ENCODE measurements around the gene FGF10.

The FGF10 gene

DNA sequence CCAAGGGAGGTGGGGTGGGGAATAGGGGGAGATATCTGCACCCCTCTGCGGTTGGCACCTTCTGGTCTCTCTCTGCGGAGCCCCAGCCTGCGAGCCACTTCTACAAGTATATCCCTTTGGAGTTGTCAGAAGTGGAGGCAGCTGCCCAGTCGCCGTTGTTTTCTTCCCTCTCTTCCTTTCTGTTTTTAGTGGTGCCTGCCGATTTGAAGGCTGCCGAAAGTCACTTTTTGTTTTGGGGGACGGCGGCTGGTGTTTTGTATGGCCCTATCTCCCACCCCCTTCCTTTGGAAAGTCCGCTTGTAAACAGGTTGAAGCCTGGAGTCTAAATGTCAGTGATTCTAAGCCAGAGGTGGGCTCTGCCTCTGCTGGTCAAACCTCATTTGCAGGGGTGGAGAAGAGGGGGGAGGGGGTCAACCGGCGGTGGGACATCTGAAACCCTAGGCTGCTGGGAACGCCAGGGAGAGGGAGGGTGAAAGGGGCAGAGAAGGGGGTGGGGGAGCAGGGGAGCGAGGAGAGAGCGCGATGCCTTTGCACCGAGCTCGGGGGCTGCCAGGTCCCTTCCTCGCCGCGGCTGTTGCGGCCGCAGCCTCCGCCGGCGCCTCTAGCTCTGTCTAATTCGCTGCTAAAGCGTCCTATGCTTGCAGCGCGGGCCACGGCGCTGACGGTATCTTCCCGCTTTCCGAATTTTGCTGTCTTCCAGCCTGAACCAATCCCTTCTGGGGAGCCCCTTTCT, at the start of gene FGF10:
Gene FGF10, minus strand, starts transcription at position 331 of the 733 bp plus-strand sequence. CDS start 738 bp downstream, outside the sequence.
- DNase-seq (ENCODE audit: low read depth in 3 of 3), result no peak

DNA sequence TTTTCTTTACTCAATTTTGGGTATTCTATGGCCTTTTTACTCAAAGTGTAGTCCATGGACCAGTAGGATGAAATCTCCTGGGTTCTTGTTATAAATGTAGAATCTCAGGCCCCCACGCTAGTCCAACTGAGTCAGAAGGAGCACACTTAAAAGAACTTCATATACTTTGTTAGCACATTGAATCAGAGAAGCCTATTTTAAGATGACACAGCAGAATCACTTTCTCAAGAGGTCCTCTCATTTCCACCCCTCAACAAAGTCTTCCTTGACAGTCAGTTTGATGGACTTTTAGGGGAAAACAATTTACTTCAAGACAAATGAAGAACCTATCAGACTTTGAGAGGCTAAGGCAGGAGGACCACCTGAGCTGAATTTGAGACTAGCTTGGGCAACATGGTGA, 37.7 kb upstream of the FGF10 start:
- DNase-seq (ENCODE audit: low read depth in 3 of 3), result no peak

DNA sequence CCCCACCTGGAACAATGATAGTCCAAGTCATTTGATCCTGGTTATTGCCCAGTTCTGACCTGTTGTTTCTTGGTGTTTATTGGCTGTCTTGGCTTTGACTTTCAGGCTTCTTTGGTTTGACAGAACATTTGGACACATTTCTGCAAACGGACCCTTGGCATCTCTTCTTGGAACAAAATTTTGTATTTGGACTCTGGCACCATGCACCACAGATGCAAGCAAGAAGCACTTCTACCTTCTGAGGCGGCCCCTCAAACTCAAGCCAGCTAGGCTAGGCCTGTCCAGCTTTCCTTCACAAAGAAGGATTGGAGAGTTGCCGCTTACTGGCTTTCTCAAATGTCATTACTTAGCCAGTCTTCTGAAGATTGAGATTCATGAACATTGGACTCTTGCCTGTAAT, 23.1 kb upstream of the FGF10 start:
- no peak for DNase-seq (ENCODE audit: low read depth in 3 of 3)

DNA sequence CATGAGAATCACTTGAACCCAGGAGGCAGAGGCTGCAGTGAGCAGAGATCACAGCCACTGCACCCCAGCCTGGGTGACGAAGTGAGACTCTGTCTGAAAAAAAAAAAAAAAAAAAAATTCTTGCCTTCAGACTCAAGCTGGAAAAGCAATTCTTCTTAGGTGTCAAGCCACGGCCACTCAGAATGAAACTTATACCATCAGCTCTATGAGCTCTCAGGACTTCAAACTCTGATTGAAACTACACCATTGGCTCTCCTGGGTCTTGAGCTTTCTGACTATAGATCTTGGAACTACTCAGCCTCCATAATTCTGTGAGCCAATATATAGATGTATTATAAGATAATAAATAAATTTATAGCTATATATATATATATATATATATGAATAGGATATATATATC, 12.9 kb upstream of the FGF10 start:
- DNase-seq (ENCODE audit: low read depth in 3 of 3), result no peak

- no peak for DNase-seq (ENCODE audit: low read depth in 3 of 3)
Measured at GRCh38 chr5:44401611-44402010, 12.4 kb upstream of the FGF10 start.

GRCh38 chr5:44398382-44398781, 9.2 kb upstream of the FGF10 start:
- DNase-seq (ENCODE audit: low read depth in 3 of 3), result no peak

GRCh38 chr5:44396312-44396711, 7.1 kb upstream of the FGF10 start:
- DNase-seq (ENCODE audit: low read depth in 3 of 3), result no peak

DNA sequence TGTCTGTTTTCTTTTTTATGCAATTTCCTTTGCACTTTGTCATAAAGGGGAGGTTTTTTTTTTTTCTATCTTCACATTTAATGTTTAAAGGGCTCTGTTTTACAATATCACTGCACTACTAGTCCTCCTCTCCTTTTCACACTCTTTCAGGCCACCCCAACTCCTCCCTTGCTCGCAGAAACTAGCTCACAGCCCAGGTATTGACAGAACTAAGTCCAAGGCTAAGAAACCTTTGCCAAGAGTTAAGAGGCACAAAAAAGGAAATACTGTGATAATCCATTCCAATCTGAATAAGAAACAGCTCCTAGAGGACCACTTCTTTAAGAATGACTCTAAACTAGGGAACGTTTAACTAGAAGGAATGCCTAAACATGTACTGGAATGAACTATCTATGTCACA, 1.1 kb upstream of the FGF10 start:
- DNase-seq (ENCODE audit: low read depth in 3 of 3), result no peak

- no peak for DNase-seq (ENCODE audit: low read depth in 3 of 3)
Measured at GRCh38 chr5:44389823-44390143, 563 bp upstream of the FGF10 start.

- DNase-seq (ENCODE audit: low read depth in 3 of 3), result no peak
Measured at GRCh38 chr5:44388321-44389089, 715 bp downstream of the FGF10 start.

GRCh38 chr5:44387921-44388320, 1.3 kb downstream of the FGF10 start:
- DNase-seq (ENCODE audit: low read depth in 3 of 3), result no peak

DNA sequence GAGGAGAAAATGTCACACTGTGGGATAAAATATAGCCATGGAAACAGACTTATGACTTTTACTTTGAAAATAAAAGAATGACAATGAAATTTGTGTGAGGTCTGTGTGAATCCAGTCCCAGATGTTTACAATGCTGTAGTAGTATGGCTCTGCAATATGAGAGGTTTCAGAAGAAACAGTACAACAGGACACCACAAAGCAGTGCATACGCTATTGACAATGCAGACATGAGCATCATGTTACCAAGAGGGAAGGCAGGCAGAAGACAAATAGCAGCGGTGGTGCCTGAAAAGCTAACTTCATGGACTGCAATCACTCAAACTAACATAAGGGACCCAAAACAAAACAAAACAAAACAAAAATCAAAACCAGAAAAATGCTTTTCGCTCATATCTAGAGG, 1.8 kb downstream of the FGF10 start:
- no peak for DNase-seq (ENCODE audit: low read depth in 3 of 3)

GRCh38 chr5:44385291-44385900, 3.8 kb downstream of the FGF10 start:
- no peak for DNase-seq (ENCODE audit: low read depth in 3 of 3)

DNA sequence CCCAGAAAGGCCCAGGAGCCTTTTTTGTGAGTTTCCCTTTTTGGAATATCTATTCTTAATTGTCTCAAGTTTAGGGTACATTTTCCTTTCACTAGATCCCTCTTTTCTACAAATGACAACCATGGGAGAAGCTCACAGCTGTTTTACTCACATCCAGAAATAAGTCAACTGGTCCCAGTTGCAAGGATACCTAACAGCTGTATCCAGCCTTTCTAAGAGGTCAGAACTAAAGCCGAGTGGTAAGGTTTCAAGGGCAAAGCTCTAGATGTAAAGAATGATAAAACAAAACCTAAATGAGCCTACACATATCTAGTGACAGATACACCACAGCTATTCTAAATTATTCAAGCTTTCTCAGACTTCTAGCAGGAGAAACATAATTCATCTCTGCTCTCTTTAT, 4.4 kb downstream of the FGF10 start:
- no peak for DNase-seq (ENCODE audit: low read depth in 3 of 3)

DNA sequence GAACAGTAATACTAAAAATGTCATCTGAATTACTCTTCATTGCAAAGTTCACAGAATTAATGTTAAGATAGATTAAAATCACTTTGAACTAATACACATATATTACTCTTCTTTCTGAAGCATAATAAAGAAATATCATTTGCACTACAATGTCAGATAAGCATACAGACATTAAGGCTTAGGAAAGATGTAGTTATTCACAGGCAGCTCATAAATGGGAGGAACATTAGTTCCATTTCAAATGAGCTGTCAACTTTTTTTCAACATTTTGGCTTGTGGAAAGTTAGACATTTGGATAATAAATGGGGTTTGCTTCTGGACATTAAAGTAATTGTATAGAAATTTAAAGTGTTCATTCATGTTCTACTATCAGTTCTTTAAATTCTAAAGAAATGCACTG, 6.3 kb downstream of the FGF10 start:
- no peak for DNase-seq (ENCODE audit: low read depth in 3 of 3)

DNA sequence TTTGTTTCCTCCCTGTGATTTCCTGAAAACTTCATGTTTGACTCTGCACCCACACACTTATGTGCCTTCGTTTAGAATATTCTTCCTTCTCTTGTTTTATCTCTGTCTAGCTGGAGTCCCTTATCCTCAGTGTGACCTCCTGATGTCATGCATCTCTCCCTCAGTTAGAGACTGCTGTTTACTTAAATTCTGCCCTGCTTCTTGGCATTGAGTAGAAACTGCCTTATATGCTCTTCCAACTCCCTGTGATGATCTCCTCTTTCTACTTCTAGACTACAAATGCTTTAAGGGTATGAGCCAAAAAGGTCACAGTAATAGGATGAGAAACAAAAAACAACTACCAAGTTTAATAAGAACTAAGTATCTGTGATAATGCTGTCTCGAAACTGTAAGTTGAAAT, 12.2 kb downstream of the FGF10 start:
- DNase-seq (ENCODE audit: low read depth in 3 of 3), result no peak

- DNase-seq (ENCODE audit: low read depth in 3 of 3), result no peak
Measured at GRCh38 chr5:44372028-44372427, 17.2 kb downstream of the FGF10 start.

GRCh38 chr5:44367203-44367602, 22.0 kb downstream of the FGF10 start:
- no peak for DNase-seq (ENCODE audit: low read depth in 3 of 3)

DNA sequence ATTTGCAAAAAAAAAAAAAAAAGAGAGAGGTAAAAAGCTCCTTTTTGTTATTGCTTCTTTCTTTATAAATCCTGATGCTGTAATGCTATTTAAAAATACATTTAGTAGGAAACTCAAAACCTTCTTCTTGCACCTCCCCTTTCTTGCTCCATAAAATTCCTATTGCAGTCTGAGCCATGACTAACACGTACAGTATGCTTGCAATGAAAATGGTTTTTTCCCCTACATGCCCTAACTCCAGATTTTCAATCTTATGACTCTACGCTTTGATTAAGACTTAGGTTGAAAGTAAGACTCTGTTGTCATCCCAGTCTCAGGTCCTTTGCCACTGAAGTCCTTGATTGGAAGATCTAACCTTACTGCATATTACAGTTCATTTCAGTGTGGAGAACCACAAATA, 23.9 kb downstream of the FGF10 start:
- no peak for DNase-seq (ENCODE audit: low read depth in 3 of 3)

GRCh38 chr5:44364097-44364496, 25.1 kb downstream of the FGF10 start:
- no peak for DNase-seq (ENCODE audit: low read depth in 3 of 3)

GRCh38 chr5:44361342-44362001, 27.7 kb downstream of the FGF10 start:
- no peak for DNase-seq (ENCODE audit: low read depth in 3 of 3)

- DNase-seq (ENCODE audit: low read depth in 3 of 3), result no peak
Measured at GRCh38 chr5:44360919-44361318, 28.3 kb downstream of the FGF10 start.

GRCh38 chr5:44358421-44358820, 30.8 kb downstream of the FGF10 start:
- DNase-seq (ENCODE audit: low read depth in 3 of 3), result no peak
